Activated CD4-positive, alpha-beta T cell treated with anti-CD3 and anti-CD28 coated beads, Interleukin-2, amount 10 ng/mL, durations not matched to agents 24 days and 14 days (primary cell): ENCODE measurements around the gene CDC25A. TPM values are rescaled to one million over a fixed set of nuclear protein-coding genes. Genes with fewer than 3 reads are reported as not detected.

ENCODE experiments used
- DNase-seq: peaks from one replicate; pipeline ENCODE4 v3.0.0; 2022
- H3K27ac Mint-ChIP-seq: one replicate; pipeline ENCODE4 v1.8.0; 2022; ENCODE audit warnings: mild to moderate bottlenecking, mixed read lengths
- H3K27me3 Mint-ChIP-seq: one replicate; pipeline ENCODE4 v1.8.0; 2022; ENCODE audit warnings: mixed read lengths
- H3K36me3 Mint-ChIP-seq: one replicate; pipeline ENCODE4 v1.8.0; 2022; ENCODE audit warnings: low read depth, mild to moderate bottlenecking, mixed read lengths
- H3K4me1 Mint-ChIP-seq: one replicate; pipeline ENCODE4 v1.8.0; 2021; ENCODE audit warnings: mixed read lengths
- H3K4me3 Mint-ChIP-seq: one replicate; pipeline ENCODE4 v1.8.0; 2022; ENCODE audit warnings: mild to moderate bottlenecking, moderate library complexity, mixed read lengths
- H3K9me3 Mint-ChIP-seq: one replicate; pipeline ENCODE4 v1.8.0; 2021; ENCODE audit warnings: mixed read lengths
- intact Hi-C: fragments of 100-400 bp; cut with micrococcal nuclease; formaldehyde crosslinking; loops from one replicate; pipeline ENCODE4 v1.15.1; 2023
- total RNA-seq: library from RNA; stranded (reverse); gene quantifications from 2 replicates; pipeline ENCODE4 v1.2.3, GENCODE V29; 2022

Gene CDC25A
- 57.0 and 60.2 TPM in 2 replicates for total RNA-seq

- Mint-ChIP-seq H3K9me3 (no peaks in the 10 kb centered on the region), H3K36me3 (peaks cover 28% of the 10 kb centered on the region), H3K4me3 (peak within 1 kb of the TSS; percentile 93), H3K27ac (peak within 1 kb of the TSS; percentile 89), H3K4me1 (peaks cover 22% of the 10 kb centered on the region), H3K27me3 (peaks cover 2% of the 10 kb centered on the region)
- peak; percentile 98 for DNase-seq
- intact Hi-C loops = loop anchor here (1.0 to 10.0 kb wide), 8 partner anchors 53 to 836 kb away; partner anchors contain the start of genes CCDC51, IMPDH2, NDUFAF3 and NME6
Measured at GRCh38 chr3:48188266-48189201, at the start of gene CDC25A. Gene CDC25A (minus strand): TSS chr3:48188417. CDS start chr3:48187947, 470 bp downstream.

GRCh38 chr3:48236531-48236930, 48.3 kb upstream of the CDC25A start:
- no peak for DNase-seq
- H3K36me3 Mint-ChIP-seq = no peaks in the 10 kb centered on the region

GRCh38 chr3:48233542-48233941, 45.3 kb upstream of the CDC25A start:
- DNase-seq = no peak
- intact Hi-C loops = no loop called here

More at GRCh38 chr3:48236531-48236930, 48.3 kb upstream of the CDC25A start:
- Mint-ChIP-seq H3K4me3 (no peak overlapping the region), H3K9me3 (no peaks in the 10 kb centered on the region), H3K27ac (no peak overlapping the region), H3K4me1 (peaks cover 12% of the 10 kb centered on the region), H3K27me3 (peaks cover 2% of the 10 kb centered on the region)
- intact Hi-C loops = no loop called here

DNA sequence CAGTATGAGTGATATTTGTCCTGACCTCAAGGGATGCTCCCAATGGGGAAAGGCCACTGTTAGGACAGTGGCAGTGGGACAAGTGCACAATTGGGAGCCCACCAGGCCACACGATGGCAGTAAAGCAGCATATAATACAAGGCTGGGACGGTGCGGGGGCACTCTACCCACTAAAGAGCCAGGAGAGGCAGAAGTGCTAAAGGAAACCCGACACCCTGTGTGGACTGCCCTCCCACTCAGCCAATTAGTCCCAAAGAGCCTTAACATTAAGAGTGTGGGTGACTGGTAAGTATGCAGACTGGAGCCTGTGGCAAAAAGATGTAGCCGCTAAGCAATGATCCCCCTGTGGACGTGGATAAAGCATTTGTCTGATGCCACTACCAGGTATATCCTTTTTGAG, 44.5 kb upstream of the CDC25A start:
- no peaks in the 10 kb centered on the region for H3K9me3 Mint-ChIP-seq
- DNase-seq = peak; percentile 85
- H3K27me3 Mint-ChIP-seq = peaks cover 2% of the 10 kb centered on the region
- H3K4me3 Mint-ChIP-seq = no peak overlapping the region
- intact Hi-C loops = loop anchor here (1.0 kb wide), 2 partner anchors 36 to 204 kb away; no protein-coding TSS in a partner anchor
- H3K36me3 Mint-ChIP-seq = no peaks in the 10 kb centered on the region
- peaks cover 6% of the 10 kb centered on the region for H3K4me1 Mint-ChIP-seq
- H3K27ac Mint-ChIP-seq = no peak overlapping the region

More at GRCh38 chr3:48233542-48233941, 45.3 kb upstream of the CDC25A start:
- Mint-ChIP-seq H3K4me3 (no peak overlapping the region), H3K36me3 (no peaks in the 10 kb centered on the region), H3K4me1 (peaks cover 6% of the 10 kb centered on the region), H3K27me3 (peaks cover 2% of the 10 kb centered on the region), H3K27ac (no peak overlapping the region), H3K9me3 (no peaks in the 10 kb centered on the region)

DNA sequence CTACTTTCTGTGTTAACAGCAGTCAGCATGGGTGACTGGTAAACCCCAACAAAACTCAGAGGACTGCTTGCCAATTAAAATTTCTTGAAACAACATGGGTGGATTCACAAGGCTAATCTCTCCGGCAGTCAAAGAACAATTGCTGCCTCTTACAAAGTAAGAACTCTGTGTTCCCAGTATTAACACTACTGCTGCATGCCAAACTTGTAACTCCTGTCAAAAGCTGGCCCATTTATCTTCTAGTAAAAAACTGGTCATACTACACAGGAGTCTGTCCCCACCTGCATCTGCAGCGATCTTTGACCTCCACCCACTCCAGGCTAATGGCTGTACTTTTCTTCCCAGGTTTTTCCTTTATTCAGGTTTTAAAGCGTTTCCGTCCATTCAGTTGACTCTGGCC, 44.0 kb upstream of the CDC25A start:
- intact Hi-C loops = loop anchor here (1.0 kb wide), 2 partner anchors 36 to 204 kb away; no protein-coding TSS in a partner anchor
- no peaks in the 10 kb centered on the region for H3K9me3 Mint-ChIP-seq
- peaks cover 2% of the 10 kb centered on the region for H3K27me3 Mint-ChIP-seq
- DNase-seq = no peak
- H3K27ac Mint-ChIP-seq = no peak overlapping the region
- H3K36me3 Mint-ChIP-seq = no peaks in the 10 kb centered on the region
- no peak overlapping the region for H3K4me3 Mint-ChIP-seq
- H3K4me1 Mint-ChIP-seq = peaks cover 7% of the 10 kb centered on the region

GRCh38 chr3:48226939-48227338, 38.7 kb upstream of the CDC25A start:
- Mint-ChIP-seq H3K4me3 (no peak overlapping the region), H3K4me1 (peaks cover 2% of the 10 kb centered on the region), H3K36me3 (no peaks in the 10 kb centered on the region), H3K9me3 (no peaks in the 10 kb centered on the region), H3K27me3 (peaks cover 2% of the 10 kb centered on the region), H3K27ac (no peak overlapping the region)
- DNase-seq = no peak
- intact Hi-C loops = no loop called here

DNA sequence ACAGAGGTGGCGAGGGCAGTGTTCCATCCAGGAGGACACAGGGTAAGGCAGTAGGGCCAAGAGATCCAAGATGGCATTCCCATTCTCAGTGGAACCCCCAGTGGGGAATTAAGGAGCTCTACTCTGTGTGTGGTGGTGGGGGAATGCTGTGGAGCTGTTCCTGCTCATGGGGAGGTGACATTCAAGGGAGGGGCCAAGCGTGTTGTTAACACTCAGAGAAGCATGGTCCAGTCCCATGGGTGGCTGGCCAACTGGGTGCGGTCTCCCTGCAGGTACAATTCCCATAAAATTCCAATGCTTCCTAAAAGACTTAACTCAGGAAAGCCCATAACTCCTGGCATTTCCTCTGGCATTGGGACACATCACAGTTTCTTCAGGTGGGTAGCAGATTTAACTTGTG, 37.4 kb upstream of the CDC25A start:
- no peak overlapping the region for H3K4me3 Mint-ChIP-seq
- intact Hi-C loops = no loop called here
- H3K36me3 Mint-ChIP-seq = no peaks in the 10 kb centered on the region
- peaks cover 2% of the 10 kb centered on the region for H3K27me3 Mint-ChIP-seq
- no peaks in the 10 kb centered on the region for H3K9me3 Mint-ChIP-seq
- peaks cover 2% of the 10 kb centered on the region for H3K4me1 Mint-ChIP-seq
- H3K27ac Mint-ChIP-seq = no peak overlapping the region
- DNase-seq = no peak

- Mint-ChIP-seq H3K4me3 (no peak within 1 kb of the TSS), H3K4me1 (peaks cover 2% of the 10 kb centered on the region), H3K9me3 (no peaks in the 10 kb centered on the region), H3K36me3 (no peaks in the 10 kb centered on the region), H3K27me3 (peaks cover 4% of the 10 kb centered on the region), H3K27ac (no peak within 1 kb of the TSS)
- intact Hi-C loops = no loop called here
- DNase-seq = no peak
Measured at GRCh38 chr3:48222616-48223513, 34.6 kb upstream of the CDC25A start, which contains the start of gene CAMP. Gene CAMP (plus strand): TSS chr3:48223495. CDS start chr3:48223512, 17 bp downstream.

GRCh38 chr3:48220746-48221145, 32.5 kb upstream of the CDC25A start:
- Mint-ChIP-seq H3K4me1 (no peaks in the 10 kb centered on the region), H3K36me3 (no peaks in the 10 kb centered on the region), H3K4me3 (no peak overlapping the region), H3K27ac (no peak overlapping the region), H3K27me3 (peaks cover 4% of the 10 kb centered on the region), H3K9me3 (no peaks in the 10 kb centered on the region)
- no peak for DNase-seq
- intact Hi-C loops = no loop called here

GRCh38 chr3:48219543-48219942, 31.3 kb upstream of the CDC25A start:
- no peak overlapping the region for H3K4me3 Mint-ChIP-seq
- H3K9me3 Mint-ChIP-seq = no peaks in the 10 kb centered on the region

GRCh38 chr3:48218537-48218936, 30.3 kb upstream of the CDC25A start:
- Mint-ChIP-seq H3K36me3 (no peaks in the 10 kb centered on the region), H3K4me1 (no peaks in the 10 kb centered on the region), H3K27ac (no peak overlapping the region), H3K9me3 (no peaks in the 10 kb centered on the region), H3K4me3 (no peak overlapping the region), H3K27me3 (peaks cover 2% of the 10 kb centered on the region)
- intact Hi-C loops = no loop called here
- no peak for DNase-seq

More at GRCh38 chr3:48219543-48219942, 31.3 kb upstream of the CDC25A start:
- no peak for DNase-seq
- intact Hi-C loops = no loop called here
- Mint-ChIP-seq H3K27ac (no peak overlapping the region), H3K4me1 (no peaks in the 10 kb centered on the region), H3K27me3 (peaks cover 4% of the 10 kb centered on the region), H3K36me3 (no peaks in the 10 kb centered on the region)

DNA sequence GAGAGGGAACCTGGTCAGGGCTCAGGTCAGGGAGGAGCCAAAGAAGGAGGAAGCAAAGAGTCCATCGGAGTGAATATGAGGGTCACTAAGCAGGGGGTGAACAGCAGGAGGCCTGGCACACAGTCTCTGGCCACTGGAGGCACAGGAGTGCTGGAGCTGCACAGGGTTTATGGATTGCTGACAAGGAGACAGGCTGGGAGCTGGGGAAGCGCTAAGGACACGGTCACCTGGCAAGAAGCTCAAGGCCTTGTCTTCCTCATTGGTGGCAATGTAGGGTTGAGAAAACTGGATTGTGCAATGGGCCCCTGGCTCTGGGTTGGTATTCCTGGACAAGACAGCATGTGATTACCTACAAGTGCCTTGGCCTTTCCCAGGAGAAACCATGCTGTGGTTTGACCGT, 29.2 kb upstream of the CDC25A start:
- H3K9me3 Mint-ChIP-seq = no peaks in the 10 kb centered on the region
- no peaks in the 10 kb centered on the region for H3K4me1 Mint-ChIP-seq
- no peak for DNase-seq
- H3K4me3 Mint-ChIP-seq = no peak overlapping the region
- no peaks in the 10 kb centered on the region for H3K36me3 Mint-ChIP-seq
- H3K27me3 Mint-ChIP-seq = peaks cover 2% of the 10 kb centered on the region
- no peak overlapping the region for H3K27ac Mint-ChIP-seq
- intact Hi-C loops = no loop called here

- Mint-ChIP-seq H3K36me3 (no peaks in the 10 kb centered on the region), H3K4me1 (no peaks in the 10 kb centered on the region), H3K27me3 (peaks cover 2% of the 10 kb centered on the region), H3K9me3 (no peaks in the 10 kb centered on the region), H3K4me3 (no peak overlapping the region), H3K27ac (no peak overlapping the region)
- no peak for DNase-seq
- intact Hi-C loops = no loop called here
Measured at GRCh38 chr3:48215876-48216275, 27.7 kb upstream of the CDC25A start.
